ENCODE results near the gene SCG3.

Gene SCG3

GRCh38 chr15:51727141-51727897 lies 46.0 kb downstream of the SCG3 start:
- no peak for DNase-seq (ENCODE audit: low spot score)

- no peak for DNase-seq (ENCODE audit: low spot score)
Observed at GRCh38 chr15:51731549-51732267, 50.4 kb downstream of the SCG3 start.

- no peak for DNase-seq (ENCODE audit: low spot score)
Observed at GRCh38 chr15:51732646-51733045, 51.3 kb downstream of the SCG3 start.

- peak; percentile 48 for DNase-seq (ENCODE audit: low spot score)
Observed at GRCh38 chr15:51735228-51736010, 54.1 kb downstream of the SCG3 start.

GRCh38 chr15:51736069-51736468 lies 54.8 kb downstream of the SCG3 start:
- DNase-seq (ENCODE audit: low spot score), result no peak

- peak; percentile 74 for DNase-seq (ENCODE audit: low spot score)
Observed at GRCh38 chr15:51736751-51737521, 55.6 kb downstream of the SCG3 start.

GRCh38 chr15:51737522-51738305 lies 56.4 kb downstream of the SCG3 start, which contains the start of gene LYSMD2:
TSS of gene LYSMD2 (minus strand) at chr15:51737655. CDS start at chr15:51737622, 33 bp downstream.
- DNase-seq (ENCODE audit: low spot score), result peak; percentile 68

GRCh38 chr15:51738553-51738952 lies 57.2 kb downstream of the SCG3 start:
- DNase-seq (ENCODE audit: low spot score), result no peak

GRCh38 chr15:51739061-51739712 lies 57.9 kb downstream of the SCG3 start:
- no peak for DNase-seq (ENCODE audit: low spot score)

GRCh38 chr15:51749307-51749706 lies 68.0 kb downstream of the SCG3 start:
- no peak for DNase-seq (ENCODE audit: low spot score)

GRCh38 chr15:51750186-51750585 lies 68.9 kb downstream of the SCG3 start:
- no peak for DNase-seq (ENCODE audit: low spot score)

- peak; percentile 61 for DNase-seq (ENCODE audit: low spot score)
Observed at GRCh38 chr15:51750792-51751696, 69.7 kb downstream of the SCG3 start, which contains the start of gene TMOD2. TSS of gene TMOD2 (plus strand) at chr15:51751597. CDS start at chr15:51766442, 14,845 bp downstream.

GRCh38 chr15:51751697-51752683 lies 70.7 kb downstream of the SCG3 start:
- peak; percentile 57 for DNase-seq (ENCODE audit: low spot score)

GRCh38 chr15:51752888-51753287 lies 71.6 kb downstream of the SCG3 start:
- peak; percentile 16 for DNase-seq (ENCODE audit: low spot score)

GRCh38 chr15:51754267-51754666 lies 73.0 kb downstream of the SCG3 start:
- no peak for DNase-seq (ENCODE audit: low spot score)

GRCh38 chr15:51755790-51756189 lies 74.5 kb downstream of the SCG3 start:
- no peak for DNase-seq (ENCODE audit: low spot score)

- DNase-seq (ENCODE audit: low spot score), result no peak
Observed at GRCh38 chr15:51756482-51756881, 75.2 kb downstream of the SCG3 start.

- no peak for DNase-seq (ENCODE audit: low spot score)
Observed at GRCh38 chr15:51757450-51757849, 76.1 kb downstream of the SCG3 start.

Data from cerebellar cortex (tissue), 1 donor.